Activated naive CD8-positive, alpha-beta T cell treated with anti-CD3 and anti-CD28 coated beads for 36 hours (primary cell): ENCODE data around the gene FUCA2. TPM values are rescaled to one million over a fixed set of nuclear protein-coding genes. Genes with fewer than 3 reads are reported as not detected.
A peak's percentile ranks its signal among the peaks of the same experiment; 100 is the strongest.
"Not testable (repeated sequence)": the region's sequence is repeated elsewhere in the genome, so short reads cannot be mapped to it uniquely, and the experiment has no call there.

Experiments used
- DNase-seq: peaks from one replicate; pipeline ENCODE4 v3.0.0; 2021
- H3K27ac Mint-ChIP-seq: one replicate; pipeline ENCODE4 v1.8.0; 2022; ENCODE audit warnings: mild to moderate bottlenecking, moderate library complexity, mixed read lengths
- H3K27me3 Mint-ChIP-seq: one replicate; pipeline ENCODE4 v1.8.0; 2022; ENCODE audit warnings: mild to moderate bottlenecking, mixed read lengths
- H3K36me3 Mint-ChIP-seq: one replicate; pipeline ENCODE4 v1.8.0; 2021; ENCODE audit warnings: mild to moderate bottlenecking, mixed read lengths
- H3K4me1 Mint-ChIP-seq: one replicate; pipeline ENCODE4 v1.8.0; 2021; ENCODE audit warnings: mixed read lengths
- H3K4me3 Mint-ChIP-seq: one replicate; pipeline ENCODE4 v1.8.0; 2022; ENCODE audit warnings: mild to moderate bottlenecking, moderate library complexity, mixed read lengths
- H3K9me3 Mint-ChIP-seq: one replicate; pipeline ENCODE4 v1.8.0; 2022; ENCODE audit warnings: mixed read lengths
- total RNA-seq, 2 experiments: library from RNA; stranded (reverse); gene quantifications; one replicate each; pipeline ENCODE4 v1.2.3, GENCODE V29; 2021

FUCA2 gene
- total RNA-seq, 2 experiments from 2014 or later: 8.4 to 9.1 TPM

DNA sequence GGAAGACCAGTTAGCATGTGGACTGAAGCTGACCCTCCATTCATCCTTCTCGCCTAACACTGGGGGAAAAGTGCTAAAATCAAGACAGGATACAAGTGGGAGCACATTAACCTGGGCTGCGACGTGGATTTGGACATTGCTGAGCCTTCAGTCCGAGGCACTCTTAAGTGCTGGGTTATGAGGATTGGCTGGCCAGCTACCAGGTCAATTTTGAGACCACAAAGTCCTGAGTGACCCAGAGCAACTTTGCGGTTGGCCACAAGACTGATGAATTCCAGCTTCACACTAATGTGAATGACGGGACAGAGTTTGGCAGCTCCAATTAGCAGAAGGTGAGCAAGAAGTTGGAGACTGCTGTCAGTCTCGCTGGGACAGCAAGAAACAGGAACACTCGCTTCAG is 20.7 kb downstream of the FUCA2 start:
- Mint-ChIP-seq H3K27ac (no peak overlapping the region), H3K9me3 (no peaks in the 10 kb centered on the region), H3K4me3 (no peak overlapping the region), H3K4me1 (no peaks in the 10 kb centered on the region), H3K27me3 (no peaks in the 10 kb centered on the region), H3K36me3 (peaks cover 2% of the 10 kb centered on the region)
- no peak for DNase-seq

GRCh38 chr6:143490244-143490643 is 21.3 kb downstream of the FUCA2 start:
- Mint-ChIP-seq H3K9me3 (no peaks in the 10 kb centered on the region), H3K36me3 (peaks cover 2% of the 10 kb centered on the region), H3K27me3 (no peaks in the 10 kb centered on the region), H3K4me3 (no peak overlapping the region), H3K4me1 (no peaks in the 10 kb centered on the region), H3K27ac (no peak overlapping the region)
- no peak for DNase-seq

DNA sequence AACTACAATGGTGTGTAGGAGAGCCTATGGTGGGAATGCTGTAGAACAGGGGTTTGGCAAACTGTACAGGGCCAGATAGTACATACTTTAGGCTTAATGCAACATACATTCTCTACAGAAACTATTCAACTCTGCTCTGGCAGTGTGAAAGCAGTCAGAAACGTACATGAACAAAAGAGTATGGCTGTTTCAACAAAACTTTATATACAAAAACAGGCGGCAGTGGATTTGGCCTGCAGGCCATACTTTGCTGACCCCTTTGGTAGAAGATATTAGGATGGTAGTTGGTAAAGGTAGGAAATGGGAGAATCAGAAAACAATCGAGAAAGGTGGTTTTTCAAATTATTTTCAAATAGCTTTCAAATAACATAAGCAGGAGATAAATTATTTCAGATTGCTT is 24.8 kb downstream of the FUCA2 start:
- Mint-ChIP-seq H3K27ac (no peak overlapping the region), H3K36me3 (peaks cover 5% of the 10 kb centered on the region), H3K27me3 (no peaks in the 10 kb centered on the region), H3K4me3 (no peak overlapping the region), H3K4me1 (no peaks in the 10 kb centered on the region), H3K9me3 (no peaks in the 10 kb centered on the region)
- no peak for DNase-seq

GRCh38 chr6:143485967-143486366 is 25.6 kb downstream of the FUCA2 start:
- no peaks in the 10 kb centered on the region for H3K9me3 Mint-ChIP-seq
- H3K27me3 Mint-ChIP-seq: no peaks in the 10 kb centered on the region
- no peak overlapping the region for H3K4me3 Mint-ChIP-seq
- no peaks in the 10 kb centered on the region for H3K4me1 Mint-ChIP-seq
- DNase-seq: no peak
- no peak overlapping the region for H3K27ac Mint-ChIP-seq
- peaks cover 5% of the 10 kb centered on the region for H3K36me3 Mint-ChIP-seq

- Mint-ChIP-seq H3K27me3 (no peaks in the 10 kb centered on the region), H3K4me1 (no peaks in the 10 kb centered on the region)
- no peak for DNase-seq
Measured at GRCh38 chr6:143482593-143482992, 28.9 kb downstream of the FUCA2 start.

GRCh38 chr6:143478479-143479062 is 32.9 kb downstream of the FUCA2 start:
- H3K36me3 Mint-ChIP-seq: peaks cover 19% of the 10 kb centered on the region
- no peak for DNase-seq
- no peaks in the 10 kb centered on the region for H3K27me3 Mint-ChIP-seq
- H3K27ac Mint-ChIP-seq: no peak overlapping the region
- H3K4me3 Mint-ChIP-seq: no peak overlapping the region
- no peaks in the 10 kb centered on the region for H3K9me3 Mint-ChIP-seq
- no peaks in the 10 kb centered on the region for H3K4me1 Mint-ChIP-seq

More at GRCh38 chr6:143482593-143482992, 28.9 kb downstream of the FUCA2 start:
- no peak overlapping the region for H3K4me3 Mint-ChIP-seq
- H3K9me3 Mint-ChIP-seq: no peaks in the 10 kb centered on the region
- H3K36me3 Mint-ChIP-seq: peaks cover 10% of the 10 kb centered on the region
- H3K27ac Mint-ChIP-seq: no peak overlapping the region

- H3K4me3 Mint-ChIP-seq: no peak overlapping the region
- peaks cover 29% of the 10 kb centered on the region for H3K36me3 Mint-ChIP-seq
- no peak for DNase-seq
- H3K27ac Mint-ChIP-seq: no peak overlapping the region
- H3K27me3 Mint-ChIP-seq: no peaks in the 10 kb centered on the region
- no peaks in the 10 kb centered on the region for H3K4me1 Mint-ChIP-seq
- H3K9me3 Mint-ChIP-seq: no peaks in the 10 kb centered on the region
Measured at GRCh38 chr6:143476545-143476944, 35.0 kb downstream of the FUCA2 start.

GRCh38 chr6:143471822-143472221 is 39.7 kb downstream of the FUCA2 start:
- Mint-ChIP-seq H3K4me1 (no peaks in the 10 kb centered on the region), H3K9me3 (peaks cover 2% of the 10 kb centered on the region), H3K27me3 (no peaks in the 10 kb centered on the region), H3K4me3 (no peak overlapping the region), H3K36me3 (peaks cover 46% of the 10 kb centered on the region), H3K27ac (no peak overlapping the region)
- DNase-seq: no peak

DNA sequence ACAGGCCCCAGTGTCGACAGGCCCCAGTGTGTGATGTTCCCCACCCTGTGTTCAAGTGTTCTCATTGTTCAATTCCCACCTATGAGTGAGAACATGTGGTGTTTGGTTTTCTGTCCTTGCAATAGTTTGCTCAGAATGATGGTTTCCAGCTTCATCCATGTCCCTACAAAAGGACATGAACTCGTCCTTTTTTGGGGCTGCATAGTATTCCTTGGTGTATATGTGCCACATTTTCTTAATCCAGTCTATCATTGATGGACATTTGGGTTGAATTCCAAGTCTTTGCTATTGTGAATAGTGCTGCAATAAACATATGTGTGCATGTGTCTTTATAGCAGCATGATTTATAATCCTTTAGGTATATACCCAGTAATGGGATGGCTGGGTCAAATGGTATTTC is 42.7 kb downstream of the FUCA2 start:
- H3K4me1 Mint-ChIP-seq, H3K27ac Mint-ChIP-seq, H3K9me3 Mint-ChIP-seq, H3K27me3 Mint-ChIP-seq, H3K4me3 Mint-ChIP-seq, DNase-seq: not testable (repeated sequence)
- peaks cover 41% of the 10 kb centered on the region for H3K36me3 Mint-ChIP-seq

DNA sequence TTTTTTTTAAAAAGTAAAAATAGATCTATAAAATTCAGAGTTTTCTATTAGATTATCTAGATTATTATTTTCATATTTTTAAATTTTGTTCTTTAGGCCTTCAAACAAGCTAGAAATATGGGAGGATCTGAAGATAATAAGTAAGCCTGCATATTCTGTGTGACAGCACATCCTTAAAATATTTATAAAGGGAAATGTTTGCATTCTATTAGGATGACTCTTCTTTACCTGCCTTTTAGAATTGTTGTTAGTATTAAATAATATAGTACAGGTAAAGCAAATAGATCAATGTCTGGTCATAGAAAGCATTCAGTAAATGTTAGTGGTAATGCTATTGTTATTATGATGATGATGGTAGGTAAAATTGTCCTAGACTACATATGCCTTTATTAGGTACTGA is 43.5 kb downstream of the FUCA2 start:
- H3K27me3 Mint-ChIP-seq: no peaks in the 10 kb centered on the region
- peaks cover 2% of the 10 kb centered on the region for H3K9me3 Mint-ChIP-seq
- H3K4me1 Mint-ChIP-seq: peaks cover 1% of the 10 kb centered on the region
- no peak overlapping the region for H3K4me3 Mint-ChIP-seq
- no peak overlapping the region for H3K27ac Mint-ChIP-seq
- peaks cover 41% of the 10 kb centered on the region for H3K36me3 Mint-ChIP-seq
- DNase-seq: no peak

DNA sequence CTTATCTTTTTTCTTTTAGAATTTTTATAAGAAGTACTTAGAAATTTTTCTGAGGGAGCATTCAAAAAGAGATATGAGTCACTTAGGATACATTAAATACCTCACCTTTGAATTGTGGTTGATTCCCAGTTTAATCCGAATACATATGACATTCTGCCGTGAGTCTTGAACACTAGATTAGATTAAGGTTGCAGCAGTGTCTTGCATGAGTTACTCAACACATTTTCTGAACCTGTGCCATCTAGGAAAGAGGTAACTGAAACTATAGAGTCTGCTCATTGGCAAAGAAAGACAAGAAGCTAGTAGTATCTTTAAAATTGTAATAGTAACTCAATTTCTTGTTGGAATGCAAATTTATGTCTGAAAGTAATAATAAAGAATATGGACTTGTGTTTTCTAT is 46.0 kb downstream of the FUCA2 start:
- DNase-seq: no peak
- H3K27me3 Mint-ChIP-seq: no peaks in the 10 kb centered on the region
- H3K4me3 Mint-ChIP-seq: no peak overlapping the region
- peaks cover 2% of the 10 kb centered on the region for H3K9me3 Mint-ChIP-seq
- H3K36me3 Mint-ChIP-seq: peaks cover 40% of the 10 kb centered on the region
- peaks cover 3% of the 10 kb centered on the region for H3K4me1 Mint-ChIP-seq
- no peak overlapping the region for H3K27ac Mint-ChIP-seq

GRCh38 chr6:143457563-143458359 is 53.8 kb downstream of the FUCA2 start:
- H3K27ac Mint-ChIP-seq: no peak overlapping the region
- no peak for DNase-seq
- no peaks in the 10 kb centered on the region for H3K27me3 Mint-ChIP-seq
- H3K9me3 Mint-ChIP-seq: no peaks in the 10 kb centered on the region
- H3K36me3 Mint-ChIP-seq: peaks cover 19% of the 10 kb centered on the region
- no peak overlapping the region for H3K4me3 Mint-ChIP-seq
- peaks cover 24% of the 10 kb centered on the region for H3K4me1 Mint-ChIP-seq

GRCh38 chr6:143451531-143451930 is 60.0 kb downstream of the FUCA2 start:
- peak overlapping the region; percentile 99 for H3K27ac Mint-ChIP-seq
- H3K4me3 Mint-ChIP-seq: peak overlapping the region; percentile 98
- peaks cover 1% of the 10 kb centered on the region for H3K9me3 Mint-ChIP-seq
- H3K27me3 Mint-ChIP-seq: no peaks in the 10 kb centered on the region
- DNase-seq: no peak
- H3K4me1 Mint-ChIP-seq: peaks cover 44% of the 10 kb centered on the region
- peaks cover 27% of the 10 kb centered on the region for H3K36me3 Mint-ChIP-seq

DNA sequence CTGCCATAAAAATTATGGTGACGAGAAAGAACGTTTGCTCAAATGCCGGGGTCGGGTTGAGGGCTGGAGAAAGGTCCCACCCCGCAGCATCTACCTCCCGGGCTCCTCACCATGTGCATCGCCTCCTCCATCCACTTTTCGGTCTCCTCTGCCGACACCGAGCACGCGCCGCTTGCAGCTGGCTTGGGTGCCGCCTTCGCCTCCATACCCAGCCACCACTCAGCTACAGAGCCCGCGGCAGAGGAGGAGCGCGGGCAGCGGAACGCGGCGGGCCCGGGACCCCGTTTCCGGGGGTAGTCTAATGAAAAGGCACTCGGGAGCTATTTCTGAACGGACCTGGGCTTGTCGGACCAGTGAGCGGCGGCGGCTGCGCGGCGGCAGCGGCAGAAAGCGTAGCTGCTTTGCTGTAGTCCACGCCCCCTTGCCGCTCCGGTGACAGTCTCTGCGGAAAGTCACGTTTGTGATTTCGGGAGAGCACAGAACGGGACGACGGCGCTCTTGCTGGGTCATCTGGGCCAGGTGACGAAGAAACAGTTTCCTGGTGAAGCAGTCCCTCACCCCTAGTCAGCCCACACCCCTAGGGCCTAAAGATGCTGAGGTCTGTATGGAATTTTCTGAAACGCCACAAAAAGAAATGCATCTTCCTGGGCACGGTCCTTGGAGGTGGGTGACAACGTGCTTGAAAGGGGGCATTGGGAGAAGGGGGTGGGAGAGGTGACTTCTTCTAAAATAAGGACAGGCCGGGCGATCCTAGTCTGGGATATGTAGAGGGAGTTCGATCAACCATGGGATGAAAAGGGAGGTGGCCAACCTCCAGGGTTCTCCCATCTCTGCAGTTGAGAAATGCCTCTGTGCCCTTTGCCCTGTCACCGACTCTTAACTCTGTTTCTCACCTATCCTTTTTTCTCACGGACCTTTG is 60.8 kb downstream of the FUCA2 start, which contains the start of the genes ADAT2 and PEX3:
Gene ADAT2, minus strand, starts transcription at position 243 of the 919 bp plus-strand sequence. Its CDS starts 37 bp downstream, at position 206.
Gene PEX3, plus strand, starts transcription at position 353 of the 919 bp plus-strand sequence. Its CDS starts 238 bp downstream, at position 591.
- H3K9me3 Mint-ChIP-seq: peaks cover 1% of the 10 kb centered on the region
- H3K4me1 Mint-ChIP-seq: peaks cover 42% of the 10 kb centered on the region
- peak within 1 kb of the TSS; percentile 98 for H3K4me3 Mint-ChIP-seq
- peak; percentile 94 for DNase-seq
- peaks cover 29% of the 10 kb centered on the region for H3K36me3 Mint-ChIP-seq
- peak within 1 kb of the TSS; percentile 99 for H3K27ac Mint-ChIP-seq
- no peaks in the 10 kb centered on the region for H3K27me3 Mint-ChIP-seq
